Stimulated activated CD8-positive, alpha-beta memory T cell treated with anti-CD3 and anti-CD28 coated beads, Interleukin-7, amount 100 ng/mL, for 4 hours (primary cell): ENCODE results near the gene OR9A4.
"Not testable (repeated sequence)": the region's sequence is repeated elsewhere in the genome, so short reads cannot be mapped to it uniquely, and the experiment has no call there.

Experiments used
- DNase-seq, 2 donors: peaks; one replicate each; pipeline ENCODE4 v3.0.0-alpha.2; 2020; ENCODE audit warnings: low read depth in 2 of 2

OR9A4 gene

GRCh38 chr7:141916099-141916498, at the start of gene OR9A4:
OR9A4 (plus strand) TSS chr7:141916399; CDS start chr7:141918876, 2,477 bp downstream.
- DNase-seq: no peak

GRCh38 chr7:141866974-141867373, 49.2 kb upstream of the OR9A4 start:
- DNase-seq: no peak

GRCh38 chr7:141872931-141873330, 43.3 kb upstream of the OR9A4 start:
- no peak for DNase-seq

GRCh38 chr7:141874787-141875186, 41.4 kb upstream of the OR9A4 start:
- DNase-seq: no peak

- DNase-seq: no peak
Measured at GRCh38 chr7:141875453-141875852, 40.7 kb upstream of the OR9A4 start.

GRCh38 chr7:141876371-141876770, 39.8 kb upstream of the OR9A4 start:
- DNase-seq: no peak

- no peak for DNase-seq
Measured at GRCh38 chr7:141877365-141877764, 38.8 kb upstream of the OR9A4 start.

GRCh38 chr7:141880960-141881359, 35.2 kb upstream of the OR9A4 start:
- no peak for DNase-seq

- DNase-seq: no peak
Measured at GRCh38 chr7:141884539-141885225, 31.5 kb upstream of the OR9A4 start.

GRCh38 chr7:141889321-141889720, 26.9 kb upstream of the OR9A4 start:
- no peak for DNase-seq

GRCh38 chr7:141891336-141891735, 24.9 kb upstream of the OR9A4 start:
- no peak for DNase-seq

GRCh38 chr7:141899366-141899765, 16.8 kb upstream of the OR9A4 start:
- DNase-seq: not testable (repeated sequence)

- DNase-seq: no peak
Measured at GRCh38 chr7:141906285-141906684, 9.9 kb upstream of the OR9A4 start.

GRCh38 chr7:141911391-141911790, 4.8 kb upstream of the OR9A4 start:
- DNase-seq: no peak

GRCh38 chr7:141915565-141915964, 634 bp upstream of the OR9A4 start:
- no peak for DNase-seq

- DNase-seq: no peak
Measured at GRCh38 chr7:141920281-141920680, 4.1 kb downstream of the OR9A4 start.

- no peak for DNase-seq
Measured at GRCh38 chr7:141928146-141928844, 12.1 kb downstream of the OR9A4 start.

- no peak for DNase-seq
Measured at GRCh38 chr7:141928845-141929195, 12.6 kb downstream of the OR9A4 start.

GRCh38 chr7:141930211-141930610, 14.0 kb downstream of the OR9A4 start:
- no peak for DNase-seq

GRCh38 chr7:141941075-141941474, 24.9 kb downstream of the OR9A4 start:
- DNase-seq: no peak

- no peak for DNase-seq
Measured at GRCh38 chr7:141943846-141944245, 27.6 kb downstream of the OR9A4 start.

GRCh38 chr7:141944811-141945210, 28.6 kb downstream of the OR9A4 start:
- no peak for DNase-seq

- no peak for DNase-seq
Measured at GRCh38 chr7:141945356-141945755, 29.2 kb downstream of the OR9A4 start.

GRCh38 chr7:141946796-141947195, 30.6 kb downstream of the OR9A4 start, which contains the start of gene CLEC5A:
CLEC5A (minus strand) TSS chr7:141946974; CDS start chr7:141946292, 682 bp downstream.
- DNase-seq: no peak
